A673 (cell line): ENCODE data around the gene DENND1A. TPM values are rescaled to one million over a fixed set of nuclear protein-coding genes. Genes with fewer than 3 reads are reported as not detected.
"Not testable (repeated sequence)": the region's sequence is repeated elsewhere in the genome, so short reads cannot be mapped to it uniquely, and the experiment has no call there.

Experiments used
- BruUV-seq: library from RNA; stranded (reverse); fragments of 400-500 nt; replicated peaks from 2 replicates; lab custom pipeline; 2021; lab: Mats Ljungman, UMichigan
- CTCF ChIA-PET: fragments of 300-600 bp; sonication (Branson Sonifier 250); formaldehyde crosslinking; loops from one replicate; lab custom pipeline; 2022; ENCODE audit warnings: antibody characterized with exemption; lab: Charles Lee
- POLR2A ChIA-PET: fragments of 300-600 bp; sonication (Branson Sonifier 250); formaldehyde crosslinking; loops from one replicate; lab custom pipeline; 2022; ENCODE audit warnings: antibody characterized with exemption; ENCODE audit not compliant: low non-redundant PET; lab: Charles Lee
- DNase-seq: peaks from one replicate; pipeline ENCODE4 v3.0.0-alpha.2; 2015; ENCODE audit warnings: low spot score
- H3K27ac ChIP-seq: fragments of 200-600 bp; sonication (generic); 2 replicates; pipeline ENCODE4 v1.5.1; 2016; ENCODE audit warnings: mixed run types, low read depth, mild to moderate bottlenecking, mixed read lengths, antibody characterized with exemption, low read length; ENCODE audit not compliant: poor library complexity, severe bottlenecking
- H3K27me3 ChIP-seq: fragments of 200-600 bp; sonication (generic); replicated peaks from 2 replicates; pipeline ENCODE4 v1.6.1; 2017; ENCODE audit warnings: mixed run types, low read depth, mild to moderate bottlenecking, mixed read lengths, antibody characterized with exemption, low read length; ENCODE audit not compliant: insufficient read depth, poor library complexity
- H3K36me3 ChIP-seq: fragments of 200-600 bp; sonication (generic); 2 replicates; pipeline ENCODE4 v1.6.1; 2016; ENCODE audit warnings: mixed run types, mild to moderate bottlenecking, mixed read lengths, antibody characterized with exemption, low read length; ENCODE audit not compliant: insufficient read depth, poor library complexity, severe bottlenecking
- H3K4me1 ChIP-seq: fragments of 200-600 bp; sonication (generic); 2 replicates; pipeline ENCODE4 v1.6.1; 2017; ENCODE audit warnings: mixed run types, mild to moderate bottlenecking, mixed read lengths, antibody characterized with exemption, low read length; ENCODE audit not compliant: insufficient read depth, poor library complexity, severe bottlenecking
- H3K4me3 ChIP-seq: fragments of 200-600 bp; sonication (generic); 2 replicates; pipeline ENCODE4 v1.5.1; 2016; ENCODE audit warnings: low read depth, mixed run types, mild to moderate bottlenecking, mixed read lengths, low read length; ENCODE audit not compliant: poor library complexity, severe bottlenecking
- H3K9me3 ChIP-seq: fragments of 200-600 bp; sonication (generic); 2 replicates; pipeline ENCODE4 v1.6.1; 2016; ENCODE audit warnings: mixed run types, low read depth, mild to moderate bottlenecking, mixed read lengths, antibody characterized with exemption, low read length; ENCODE audit not compliant: poor library complexity, severe bottlenecking
- EZH2 ChIP-seq: fragments of 200-600 bp; sonication (generic); IDR thresholded peaks from 2 replicates; pipeline ENCODE4 v1.6.1; 2017; ENCODE audit warnings: borderline replicate concordance, low read depth, mild to moderate bottlenecking, mixed read lengths, antibody characterized with exemption, low read length; ENCODE audit not compliant: poor library complexity, severe bottlenecking
- intact Hi-C: fragments of 100-400 bp; cut with micrococcal nuclease; formaldehyde crosslinking; loops from one replicate; pipeline ENCODE4 v1.10.0; 2022; ENCODE audit not compliant: unreplicated experiment
- total RNA-seq: library from RNA; stranded (reverse); gene quantifications from 2 replicates; pipeline ENCODE4 v1.2.3, GENCODE V29; 2021
- TF ChIP-seq, protein P1 (sequence below): fragments of 300-800, 200-600 bp; sonication (generic); conservative IDR thresholded peaks from 2 replicates; pipeline ENCODE4 v1.5.1; 2017; ENCODE audit warnings: low read depth, mild to moderate bottlenecking, antibody characterized with exemption, low read length, moderate library complexity, mixed read lengths

Gene DENND1A
- total RNA-seq, 1 experiment from 2014 or later: 12.0 TPM

DNA sequence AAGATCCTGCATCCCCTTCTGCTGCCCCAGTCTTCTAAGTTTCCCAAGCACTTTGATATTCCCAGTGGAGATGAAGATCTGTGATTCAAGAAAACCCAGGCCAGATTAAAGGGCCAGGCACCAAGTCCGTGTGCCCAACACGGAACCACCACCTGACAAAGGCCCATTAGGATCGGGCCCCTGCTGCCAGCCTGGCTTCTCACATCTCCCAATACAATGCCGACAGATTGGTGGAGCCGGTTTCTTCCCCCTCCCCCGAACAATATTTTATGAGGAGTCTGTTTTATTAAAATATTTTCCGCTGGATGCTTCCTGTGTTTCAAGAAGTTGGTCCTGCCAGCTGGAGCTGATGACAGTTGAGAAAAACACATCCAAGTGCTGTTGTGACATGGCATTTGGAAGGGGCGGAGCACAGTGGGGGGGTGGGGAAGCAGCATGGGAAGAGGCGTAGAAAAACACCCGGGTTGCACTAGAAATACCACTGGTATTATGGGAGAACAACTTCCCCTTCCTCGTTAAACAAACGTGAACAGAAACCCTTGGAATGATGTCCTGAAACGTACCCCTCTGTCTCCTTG is 528.9 kb downstream of the DENND1A start:
- intact Hi-C loops: loop anchor here (5.0 to 10.0 kb wide), 2 partner anchors 641 to 924 kb away; no protein-coding TSS in a partner anchor
- Histone ChIP-seq H3K4me1 (peaks cover under 1% of the 10 kb centered on the region), H3K4me3 (no peak overlapping the region), H3K9me3 (no peaks in the 10 kb centered on the region), H3K27ac (no peak overlapping the region), H3K36me3 (no peaks in the 10 kb centered on the region), H3K27me3 (no peaks in the 10 kb centered on the region)
- CTCF ChIA-PET: interaction anchor here (0.6 kb wide), 2 partner anchors 37 to 617 kb away, joined by 4 to 10 read pairs; no protein-coding TSS in a partner anchor
- no peak for DNase-seq
- POLR2A ChIA-PET: no interaction called here
- BruUV-seq: no TSS peak
- TF ChIP-seq, protein P1, sequence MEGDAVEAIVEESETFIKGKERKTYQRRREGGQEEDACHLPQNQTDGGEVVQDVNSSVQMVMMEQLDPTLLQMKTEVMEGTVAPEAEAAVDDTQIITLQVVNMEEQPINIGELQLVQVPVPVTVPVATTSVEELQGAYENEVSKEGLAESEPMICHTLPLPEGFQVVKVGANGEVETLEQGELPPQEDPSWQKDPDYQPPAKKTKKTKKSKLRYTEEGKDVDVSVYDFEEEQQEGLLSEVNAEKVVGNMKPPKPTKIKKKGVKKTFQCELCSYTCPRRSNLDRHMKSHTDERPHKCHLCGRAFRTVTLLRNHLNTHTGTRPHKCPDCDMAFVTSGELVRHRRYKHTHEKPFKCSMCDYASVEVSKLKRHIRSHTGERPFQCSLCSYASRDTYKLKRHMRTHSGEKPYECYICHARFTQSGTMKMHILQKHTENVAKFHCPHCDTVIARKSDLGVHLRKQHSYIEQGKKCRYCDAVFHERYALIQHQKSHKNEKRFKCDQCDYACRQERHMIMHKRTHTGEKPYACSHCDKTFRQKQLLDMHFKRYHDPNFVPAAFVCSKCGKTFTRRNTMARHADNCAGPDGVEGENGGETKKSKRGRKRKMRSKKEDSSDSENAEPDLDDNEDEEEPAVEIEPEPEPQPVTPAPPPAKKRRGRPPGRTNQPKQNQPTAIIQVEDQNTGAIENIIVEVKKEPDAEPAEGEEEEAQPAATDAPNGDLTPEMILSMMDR: no peak
- no peak for TF ChIP-seq EZH2

DNA sequence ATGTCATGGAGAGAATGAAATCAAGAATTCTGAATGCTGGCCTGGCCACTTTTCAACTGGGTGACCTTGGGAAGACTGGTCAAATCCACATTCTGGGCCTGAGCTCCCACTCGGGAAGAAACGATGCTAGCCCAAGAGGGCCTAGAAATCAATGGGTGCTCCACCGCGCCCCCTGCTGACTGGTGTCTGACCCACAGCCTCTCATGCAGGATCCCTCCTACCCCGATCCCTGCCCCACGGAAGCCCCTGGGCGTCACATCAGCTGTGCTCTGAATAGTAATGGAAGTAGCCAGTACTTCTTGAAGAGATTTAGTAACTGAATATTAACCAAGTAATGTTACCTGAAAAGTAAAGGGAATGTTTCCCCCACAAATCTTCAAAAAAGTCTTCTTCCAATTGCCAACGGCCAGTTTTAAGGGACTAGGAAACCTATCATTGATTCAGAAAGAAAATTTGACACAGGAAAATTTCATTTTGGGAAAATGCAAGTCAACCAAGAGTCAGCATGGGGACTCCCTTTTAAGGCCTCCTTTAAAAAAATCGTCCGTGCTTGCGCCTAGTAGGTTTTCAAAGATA is 530.0 kb downstream of the DENND1A start:
- POLR2A ChIA-PET: interaction anchor here (0.6 kb wide), 1 partner anchor 166 kb away, joined by 8 read pairs; no protein-coding TSS in a partner anchor
- no peaks in the 10 kb centered on the region for H3K4me1 ChIP-seq
- no peak overlapping the region for H3K27ac ChIP-seq
- intact Hi-C loops: loop anchor here (5.0 to 10.0 kb wide), 2 partner anchors 642 to 925 kb away; no protein-coding TSS in a partner anchor
- BruUV-seq: no TSS peak
- no peak for TF ChIP-seq EZH2
- TF ChIP-seq, protein P1: peak; percentile 74
- no peak overlapping the region for H3K4me3 ChIP-seq
- H3K27me3 ChIP-seq: no peaks in the 10 kb centered on the region
- DNase-seq: peak; percentile 42
- CTCF ChIA-PET: interaction anchor here (0.5 kb wide), 2 partner anchors 55 to 252 kb away, joined by 5 to 9 read pairs; no protein-coding TSS in a partner anchor
- H3K36me3 ChIP-seq: no peaks in the 10 kb centered on the region
- no peaks in the 10 kb centered on the region for H3K9me3 ChIP-seq

- H3K9me3 ChIP-seq, H3K27me3 ChIP-seq, H3K36me3 ChIP-seq, H3K27ac ChIP-seq, intact Hi-C loops, CTCF ChIA-PET, POLR2A ChIA-PET, H3K4me3 ChIP-seq, DNase-seq, BruUV-seq, H3K4me1 ChIP-seq: not testable (repeated sequence)
These were observed 531.0 kb downstream of the DENND1A start for GRCh38 chr9:123398938-123399337.
